SW480 (cell line): ENCODE data around the gene ATG9B.
"Not testable (repeated sequence)": the region's sequence is repeated elsewhere in the genome, so short reads cannot be mapped to it uniquely, and the experiment has no call there.

Source experiments
- DNase-seq: peaks from one replicate; pipeline ENCODE4 v3.0.0-alpha.2; 2016; ENCODE audit warnings: low spot score

ATG9B gene

GRCh38 chr7:151016505-151016904 is 7.8 kb downstream of the ATG9B start:
- DNase-seq, result no peak

DNA sequence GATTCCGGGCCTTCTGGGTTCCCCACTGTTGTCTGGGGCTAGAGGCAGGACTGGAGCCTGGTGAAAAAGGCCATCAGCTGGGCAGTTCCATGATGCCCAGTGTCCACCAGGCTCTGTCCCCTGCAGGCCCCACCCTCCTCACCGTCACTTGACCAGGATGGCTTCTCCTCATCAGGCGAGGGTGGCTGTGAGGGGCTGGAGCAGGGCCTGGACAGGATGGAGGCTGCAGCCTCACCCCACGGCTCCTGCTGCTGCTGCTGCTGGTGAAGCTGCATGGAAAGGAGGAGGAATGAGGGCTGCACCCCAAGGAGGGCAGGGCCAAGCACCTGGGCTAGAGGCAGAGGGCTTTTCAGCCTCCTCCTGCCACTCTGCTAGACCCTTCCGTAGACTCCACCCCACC is 8.3 kb downstream of the ATG9B start:
- no peak for DNase-seq

DNA sequence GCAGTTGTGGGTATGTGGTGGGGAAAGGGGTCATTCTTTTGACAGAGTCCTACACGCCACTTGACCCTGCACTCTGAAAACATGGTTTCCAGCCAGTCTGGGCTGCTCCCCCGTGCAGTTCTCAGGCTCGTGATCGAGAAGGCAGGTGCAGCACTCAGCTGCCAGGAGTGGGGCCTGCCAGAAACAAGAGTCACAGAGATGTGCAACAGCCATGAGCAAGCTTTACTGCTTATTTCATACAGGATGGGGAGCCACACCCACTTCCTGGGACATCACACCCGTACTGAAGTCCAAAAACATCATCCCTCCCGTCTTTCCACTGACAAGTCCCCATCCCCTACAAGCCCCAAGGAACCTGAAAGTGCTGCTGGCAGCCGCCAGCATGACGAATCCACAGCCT is 9.3 kb downstream of the ATG9B start:
- no peak for DNase-seq

DNA sequence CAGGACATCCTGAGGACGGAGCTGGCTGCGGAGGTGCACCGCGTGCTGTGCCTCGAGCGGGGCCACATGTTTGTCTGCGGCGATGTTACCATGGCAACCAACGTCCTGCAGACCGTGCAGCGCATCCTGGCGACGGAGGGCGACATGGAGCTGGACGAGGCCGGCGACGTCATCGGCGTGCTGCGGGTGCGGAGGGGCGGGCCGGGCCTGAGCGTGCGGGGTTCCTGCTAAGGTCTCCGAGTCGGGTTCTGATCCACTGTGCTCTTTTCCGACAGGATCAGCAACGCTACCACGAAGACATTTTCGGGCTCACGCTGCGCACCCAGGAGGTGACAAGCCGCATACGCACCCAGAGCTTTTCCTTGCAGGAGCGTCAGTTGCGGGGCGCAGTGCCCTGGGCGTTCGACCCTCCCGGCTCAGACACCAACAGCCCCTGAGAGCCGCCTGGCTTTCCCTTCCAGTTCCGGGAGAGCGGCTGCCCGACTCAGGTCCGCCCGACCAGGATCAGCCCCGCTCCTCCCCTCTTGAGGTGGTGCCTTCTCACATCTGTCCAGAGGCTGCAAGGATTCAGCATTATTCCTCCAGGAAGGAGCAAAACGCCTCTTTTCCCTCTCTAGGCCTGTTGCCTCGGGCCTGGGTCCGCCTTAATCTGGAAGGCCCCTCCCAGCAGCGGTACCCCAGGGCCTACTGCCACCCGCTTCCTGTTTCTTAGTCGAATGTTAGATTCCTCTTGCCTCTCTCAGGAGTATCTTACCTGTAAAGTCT is 10.4 kb downstream of the ATG9B start:
- DNase-seq, result no peak

DNA sequence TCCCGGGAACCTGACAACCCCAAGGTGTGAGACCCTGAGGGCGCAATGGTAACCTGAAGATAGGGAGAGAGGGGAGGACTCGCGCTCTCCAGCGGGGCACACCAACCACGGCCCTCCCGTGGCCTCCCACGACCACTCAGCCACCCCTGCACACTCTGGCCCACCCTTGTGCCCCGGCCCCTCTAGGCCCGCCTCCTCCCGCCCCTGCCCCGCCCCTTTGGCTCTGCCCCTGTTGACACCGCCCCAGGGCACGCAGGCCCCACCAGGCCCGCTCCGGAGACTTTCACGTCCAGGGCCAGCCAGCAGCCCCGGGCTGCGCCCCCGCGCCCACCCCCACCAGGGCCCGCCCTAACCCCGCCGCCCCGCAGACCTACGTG is 10.9 kb downstream of the ATG9B start:
- no peak for DNase-seq

DNA sequence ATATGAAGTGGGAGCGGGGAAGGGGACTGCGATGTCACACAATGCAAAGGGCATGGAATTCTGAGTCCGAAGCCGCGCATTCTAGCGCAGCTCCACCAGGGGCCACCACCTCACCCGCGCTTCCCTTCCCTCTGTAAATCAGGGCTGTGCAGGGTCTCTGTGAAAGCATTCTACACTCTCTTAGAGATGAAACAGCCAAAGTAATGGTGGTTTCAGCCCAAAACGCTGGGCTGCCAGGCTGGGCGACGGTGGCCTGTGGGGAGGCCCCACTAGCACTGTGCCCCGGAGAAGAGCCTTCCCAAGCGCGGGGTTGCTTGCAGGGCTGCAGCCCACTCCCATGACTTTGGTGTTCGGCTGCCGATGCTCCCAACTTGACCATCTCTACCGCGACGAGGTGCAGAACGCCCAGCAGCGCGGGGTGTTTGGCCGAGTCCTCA is 11.4 kb downstream of the ATG9B start:
- DNase-seq, result no peak

GRCh38 chr7:151012031-151012692 is 12.1 kb downstream of the ATG9B start:
- DNase-seq, result no peak

DNA sequence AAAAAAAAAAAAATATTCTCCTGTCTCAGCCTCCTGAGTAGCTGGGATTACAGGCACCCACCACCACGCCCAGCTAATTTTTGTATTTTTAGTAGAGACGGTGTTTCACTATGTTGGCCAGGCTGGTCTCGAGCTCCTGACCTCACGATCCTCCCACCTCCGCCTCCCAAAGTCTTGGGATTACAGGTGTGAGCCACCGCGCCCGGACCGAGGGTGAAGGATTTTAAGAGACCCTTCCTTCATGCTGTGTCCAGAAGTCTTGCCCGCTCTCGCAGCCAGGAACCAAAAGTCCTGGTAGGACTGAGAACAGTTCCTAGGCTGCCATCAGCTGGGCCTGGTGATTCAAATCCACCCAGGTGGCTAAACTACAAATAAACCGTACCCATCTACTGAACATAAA is 12.7 kb downstream of the ATG9B start:
- DNase-seq, result not testable (repeated sequence)

- DNase-seq, result no peak
Measured at GRCh38 chr7:151011097-151011409, 13.2 kb downstream of the ATG9B start.

DNA sequence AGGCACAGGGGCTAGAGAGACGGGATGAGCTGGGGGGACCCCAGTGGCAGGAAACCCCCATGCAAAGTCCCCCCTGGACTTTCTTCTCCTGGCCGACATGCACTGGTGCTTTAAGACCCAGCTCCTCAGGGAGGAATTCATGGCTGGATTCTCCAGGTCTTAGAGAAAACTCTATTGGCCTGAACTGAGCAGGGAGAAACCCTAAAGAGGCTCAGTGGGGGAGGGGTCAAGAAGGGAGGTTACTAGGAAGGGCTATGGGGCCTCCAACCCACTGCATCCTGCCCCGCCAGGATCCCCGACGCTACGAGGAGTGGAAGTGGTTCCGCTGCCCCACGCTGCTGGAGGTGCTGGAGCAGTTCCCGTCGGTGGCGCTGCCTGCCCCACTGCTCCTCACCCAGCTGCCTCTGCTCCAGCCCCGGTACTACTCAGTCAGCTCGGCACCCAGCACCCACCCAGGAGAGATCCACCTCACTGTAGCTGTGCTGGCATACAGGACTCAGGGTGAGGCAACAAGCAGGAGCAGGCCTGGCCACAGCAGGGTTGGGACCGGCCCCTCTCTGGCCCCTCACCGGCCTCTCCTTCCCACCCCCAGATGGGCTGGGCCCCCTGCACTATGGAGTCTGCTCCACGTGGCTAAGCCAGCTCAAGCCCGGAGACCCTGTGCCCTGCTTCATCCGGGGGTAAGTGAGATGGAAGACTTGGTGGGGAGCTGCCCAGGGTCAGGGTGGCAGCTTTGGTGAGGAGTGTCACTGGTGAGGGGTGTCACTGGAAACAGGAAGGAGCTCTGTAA is 13.8 kb downstream of the ATG9B start:
- no peak for DNase-seq

- DNase-seq, result no peak
Measured at GRCh38 chr7:151010037-151010306, 14.3 kb downstream of the ATG9B start.

DNA sequence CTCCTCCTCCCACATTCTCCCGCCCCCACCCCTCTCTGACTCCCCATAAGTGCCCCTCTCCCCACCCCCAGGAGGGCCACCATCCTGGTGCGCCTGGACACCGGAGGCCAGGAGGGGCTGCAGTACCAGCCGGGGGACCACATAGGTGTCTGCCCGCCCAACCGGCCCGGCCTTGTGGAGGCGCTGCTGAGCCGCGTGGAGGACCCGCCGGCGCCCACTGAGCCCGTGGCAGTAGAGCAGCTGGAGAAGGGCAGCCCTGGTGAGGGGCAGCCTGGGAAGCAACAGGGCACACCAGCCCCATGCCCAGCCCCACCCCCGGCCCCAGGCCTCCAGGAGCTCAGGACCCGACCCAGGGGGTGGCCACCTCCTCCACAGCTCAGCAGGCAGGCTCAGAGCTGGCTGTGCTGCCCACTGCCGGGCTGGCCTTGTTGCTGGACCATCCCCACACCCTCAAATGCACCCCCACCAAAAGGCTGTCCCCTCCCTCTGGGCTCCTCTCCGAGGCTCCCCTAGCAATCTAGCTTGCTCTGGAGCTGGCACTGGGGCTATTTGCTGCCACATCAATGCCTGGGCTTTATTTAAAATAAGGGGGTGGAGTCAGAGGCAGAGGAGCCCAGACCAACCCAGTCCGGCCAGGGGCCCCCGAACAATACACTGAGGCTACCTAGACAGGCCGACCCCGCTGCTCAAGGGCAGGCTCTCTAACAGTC is 14.8 kb downstream of the ATG9B start:
- no peak for DNase-seq

- DNase-seq, result no peak
Measured at GRCh38 chr7:151008511-151009323, 15.6 kb downstream of the ATG9B start.

- no peak for DNase-seq
Measured at GRCh38 chr7:151008143-151008510, 16.2 kb downstream of the ATG9B start.

DNA sequence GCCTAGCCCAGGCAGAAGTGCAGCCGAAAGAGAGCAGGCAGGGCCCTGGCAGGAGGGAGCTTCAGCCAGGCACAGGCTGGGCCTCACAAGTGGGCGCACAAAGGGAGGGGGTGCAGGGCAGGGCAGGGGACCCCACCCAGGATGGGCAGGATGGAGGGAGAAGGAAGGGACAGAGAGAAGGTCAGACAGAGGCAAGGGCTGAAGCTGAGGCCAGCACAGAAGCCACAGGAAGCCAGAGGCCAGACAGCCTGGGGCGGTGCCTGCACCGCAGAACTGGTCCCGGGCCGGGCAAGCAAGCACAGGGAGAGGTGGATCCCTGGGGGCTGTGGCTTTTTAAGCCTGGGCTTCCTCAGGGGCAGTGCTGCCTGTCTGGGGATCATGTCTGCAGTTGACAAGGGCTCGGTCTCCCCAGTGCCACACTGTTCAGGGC is 16.8 kb downstream of the ATG9B start:
- no peak for DNase-seq

GRCh38 chr7:151006590-151007300 is 17.5 kb downstream of the ATG9B start:
- DNase-seq, result no peak

- no peak for DNase-seq
Measured at GRCh38 chr7:151005566-151005965, 18.7 kb downstream of the ATG9B start.

GRCh38 chr7:151003572-151003971 is 20.7 kb downstream of the ATG9B start:
- no peak for DNase-seq

DNA sequence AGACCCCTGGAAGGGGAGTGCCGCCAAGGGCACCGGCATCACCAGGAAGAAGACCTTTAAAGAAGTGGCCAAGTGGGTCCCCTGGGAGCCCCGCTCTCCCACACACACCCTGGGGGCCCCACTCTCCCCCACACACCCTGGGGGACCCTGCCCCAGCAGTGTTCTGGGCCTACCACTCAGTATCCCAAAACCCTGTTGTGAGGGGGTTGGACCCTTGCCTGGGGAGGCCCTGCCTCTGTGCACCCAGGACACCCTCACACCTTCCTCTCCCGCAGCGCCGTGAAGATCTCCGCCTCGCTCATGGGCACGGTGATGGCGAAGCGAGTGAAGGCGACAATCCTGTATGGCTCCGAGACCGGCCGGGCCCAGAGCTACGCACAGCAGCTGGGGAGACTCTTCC is 22.7 kb downstream of the ATG9B start:
- no peak for DNase-seq

GRCh38 chr7:151000897-151001495 is 23.3 kb downstream of the ATG9B start:
- no peak for DNase-seq
